HEK293 (cell line): ENCODE data around the gene HES2.
A peak's percentile ranks its signal among the peaks of the same experiment; 100 is the strongest.

ENCODE experiments used
- CTCF ChIP-seq: fragments of 450-650 bp; formaldehyde crosslinking; IDR thresholded peaks from 2 replicates; pipeline ENCODE4 v1.5.1; 2016; ENCODE audit warnings: missing biosample characterization, missing genetic modification characterization
- ELK4 ChIP-seq: IDR thresholded peaks from 2 replicates; pipeline ENCODE4 v1.6.1; 2011; ENCODE audit warnings: mild to moderate bottlenecking, low read depth, low read length, borderline replicate concordance
- PRDM1 ChIP-seq: fragments of 450-650 bp; formaldehyde crosslinking; IDR thresholded peaks from 2 replicates; pipeline ENCODE4; 2016; ENCODE audit warnings: missing biosample characterization, missing genetic modification characterization
- SP2 ChIP-seq: fragments of 450-650 bp; formaldehyde crosslinking; IDR thresholded peaks from 2 replicates; pipeline ENCODE4 v1.5.1; 2016; ENCODE audit warnings: missing biosample characterization, missing genetic modification characterization
- ZBTB49 ChIP-seq: fragments of 450-650 bp; formaldehyde crosslinking; IDR thresholded peaks from 2 replicates; pipeline ENCODE4 v1.5.1; 2016; ENCODE audit warnings: missing biosample characterization, missing genetic modification characterization, low read depth
- ZNF114 ChIP-seq: fragments of 450-650 bp; formaldehyde crosslinking; IDR thresholded peaks from 2 replicates; pipeline ENCODE4 v1.5.0; 2017; ENCODE audit warnings: missing biosample characterization, missing genetic modification characterization
- ZNF19 ChIP-seq: fragments of 450-650 bp; formaldehyde crosslinking; IDR thresholded peaks from 2 replicates; pipeline ENCODE4; 2016; ENCODE audit warnings: missing biosample characterization, missing genetic modification characterization, low read depth
- ZNF221 ChIP-seq: fragments of 450-650 bp; formaldehyde crosslinking; IDR thresholded peaks from 2 replicates; pipeline ENCODE4 v1.5.1; 2017; ENCODE audit warnings: missing biosample characterization, missing genetic modification characterization, borderline replicate concordance
- ZNF239 ChIP-seq: fragments of 450-650 bp; formaldehyde crosslinking; IDR thresholded peaks from 2 replicates; pipeline ENCODE4 v1.5.1; 2016; ENCODE audit warnings: missing biosample characterization, missing genetic modification characterization
- ZNF350 ChIP-seq: fragments of 450-650 bp; formaldehyde crosslinking; IDR thresholded peaks from 2 replicates; pipeline ENCODE4 v1.5.0; 2017; ENCODE audit warnings: missing biosample characterization, mild to moderate bottlenecking, missing genetic modification characterization
- ZNF548 ChIP-seq: fragments of 450-650 bp; formaldehyde crosslinking; IDR thresholded peaks from 2 replicates; pipeline ENCODE4 v1.5.1; 2016; ENCODE audit warnings: missing biosample characterization, missing genetic modification characterization
- ZNF701 ChIP-seq: fragments of 450-650 bp; formaldehyde crosslinking; IDR thresholded peaks from 2 replicates; pipeline ENCODE4 v1.5.1; 2016; ENCODE audit warnings: missing biosample characterization, missing genetic modification characterization

GRCh38 chr1:6423321-6423999, 3.7 kb upstream of the HES2 start:
- TF ChIP-seq ZNF114: no peak
- TF ChIP-seq CTCF: peak; percentile 89
- no peak for TF ChIP-seq ZBTB49 (tag by site-specific recombination)
- TF ChIP-seq SP2 (tag by site-specific recombination): peak; percentile 82
- no peak for TF ChIP-seq ZNF19
- TF ChIP-seq ELK4: no peak
- TF ChIP-seq ZNF350 (tag by site-specific recombination): no peak
- no peak for TF ChIP-seq ZNF548 (tag by site-specific recombination)
- no peak for TF ChIP-seq ZNF701
- no peak for TF ChIP-seq PRDM1 (tag by site-specific recombination)
- TF ChIP-seq ZNF221 (tag by site-specific recombination): no peak
- TF ChIP-seq ZNF239 (tag by site-specific recombination): no peak
